Trophoblast cell (in vitro differentiated cells and primary cell): ENCODE results near the gene KIF19.

Source experiments
- DNase-seq, 2 donors: peaks; one replicate each; pipeline ENCODE4 v3.0.0-alpha.2; 2016
- H2AFZ ChIP-seq: 2 replicates; pipeline ENCODE4 v1.6.1; 2013; ENCODE audit warnings: low read length, moderate library complexity, mild to moderate bottlenecking; ENCODE audit not compliant: insufficient read depth, poor library complexity
- H2AK5ac ChIP-seq: 2 replicates; pipeline ENCODE4 v1.6.1; 2013; ENCODE audit warnings: mild to moderate bottlenecking, low read length
- H2BK120ac ChIP-seq: 2 replicates; pipeline ENCODE4 v1.6.1; 2013; ENCODE audit warnings: low read length, mild to moderate bottlenecking, moderate library complexity; ENCODE audit not compliant: insufficient read depth, poor library complexity
- H2BK12ac ChIP-seq: 2 replicates; pipeline ENCODE4 v1.6.1; 2013; ENCODE audit warnings: mild to moderate bottlenecking, low read length, moderate library complexity
- H2BK5ac ChIP-seq: 2 replicates; pipeline ENCODE4 v1.6.1; 2013; ENCODE audit warnings: low read length, low read depth, moderate library complexity, mild to moderate bottlenecking; ENCODE audit not compliant: poor library complexity
- H3K14ac ChIP-seq: 2 replicates; pipeline ENCODE4 v1.6.1; 2013; ENCODE audit warnings: mild to moderate bottlenecking, low read length
- H3K18ac ChIP-seq: 2 replicates; pipeline ENCODE4 v1.6.1; 2013; ENCODE audit warnings: mild to moderate bottlenecking, low read length
- H3K23ac ChIP-seq: 2 replicates; pipeline ENCODE4 v1.6.1; 2013; ENCODE audit warnings: low read length
- H3K27ac ChIP-seq: 2 replicates; pipeline ENCODE4 v1.5.1; 2013; ENCODE audit warnings: low read depth, mild to moderate bottlenecking, inconsistent platforms, low read length, moderate library complexity
- H3K27me3 ChIP-seq: 2 replicates; pipeline ENCODE4 v1.6.1; 2013; ENCODE audit warnings: inconsistent platforms, mild to moderate bottlenecking, low read length, moderate library complexity; ENCODE audit not compliant: insufficient read depth
- H3K36me3 ChIP-seq, 2 experiments: 1 replicate in 1 of 2; 2 replicates in 1 of 2; pipeline ENCODE4 v1.6.1; 2013; ENCODE audit warnings: low read length in 2 of 2, mild to moderate bottlenecking in 2 of 2, moderate library complexity in 1 of 2; ENCODE audit not compliant: insufficient read depth in 2 of 2, control insufficient read depth in 1 of 2
- H3K4ac ChIP-seq: 2 replicates; pipeline ENCODE4 v1.6.1; 2013; ENCODE audit warnings: low read depth, mild to moderate bottlenecking, low read length, moderate library complexity
- H3K4me1 ChIP-seq, 2 experiments: 1 replicate in 1 of 2; 2 replicates in 1 of 2; pipeline ENCODE4 v1.6.1; 2013; ENCODE audit warnings: low read length in 2 of 2, mild to moderate bottlenecking in 2 of 2, moderate library complexity in 1 of 2; ENCODE audit not compliant: insufficient read depth in 2 of 2, control insufficient read depth in 1 of 2
- H3K4me2 ChIP-seq: 2 replicates; pipeline ENCODE4 v1.6.1; 2013; ENCODE audit warnings: inconsistent platforms, mild to moderate bottlenecking, low read length, moderate library complexity
- H3K4me3 ChIP-seq: 2 replicates; pipeline ENCODE4 v1.5.1; 2013; ENCODE audit warnings: mild to moderate bottlenecking, low read depth, low read length, inconsistent platforms
- H3K79me1 ChIP-seq: one replicate; pipeline ENCODE4 v1.6.1; 2013; ENCODE audit warnings: low read length
- H3K79me2 ChIP-seq: 2 replicates; pipeline ENCODE4 v1.6.1; 2013; ENCODE audit warnings: low read length, mild to moderate bottlenecking; ENCODE audit not compliant: control insufficient read depth, insufficient read depth, poor library complexity
- H3K9ac ChIP-seq: 2 replicates; pipeline ENCODE4 v1.6.1; 2013; ENCODE audit warnings: mild to moderate bottlenecking, low read length
- H3K9me3 ChIP-seq: 2 replicates; pipeline ENCODE4 v1.6.1; 2013; ENCODE audit warnings: low read depth, mild to moderate bottlenecking, control low read depth, inconsistent platforms, low read length; ENCODE audit not compliant: insufficient read depth
- H4K12ac ChIP-seq: 2 replicates; pipeline ENCODE4 v1.6.1; 2013; ENCODE audit warnings: low read depth, mild to moderate bottlenecking, low read length, moderate library complexity
- H4K8ac ChIP-seq: 2 replicates; pipeline ENCODE4 v1.6.1; 2013; ENCODE audit warnings: low read depth, mild to moderate bottlenecking, low read length, moderate library complexity
- H4K91ac ChIP-seq: one replicate; pipeline ENCODE4 v1.6.1; 2013; ENCODE audit warnings: low read depth, mild to moderate bottlenecking, low read length, moderate library complexity
- WGBS: extraction: QIAGEN DNeasy Blood & Tissue Kit; methylation state at CpG from one replicate; pipeline ENCODE4 v1.1.7; 2013; ENCODE audit warnings: missing lambda C conversion rate; ENCODE audit not compliant: insufficient read length, insufficient coverage; ENCODE audit errors: extremely low coverage; 5-methylcytosine and 5-hydroxymethylcytosine counted together

Gene KIF19

GRCh38 chr17:74380086-74380958 is 54.3 kb downstream of the KIF19 start:
- no peak overlapping the region for H2BK120ac ChIP-seq
- H2AFZ ChIP-seq: no peak overlapping the region
- no peak overlapping the region for H2BK12ac ChIP-seq
- H2AK5ac ChIP-seq: no peak overlapping the region
- no peaks in the 10 kb centered on the region for H3K79me2 ChIP-seq
- H3K9ac ChIP-seq: no peak overlapping the region
- no peak overlapping the region for H3K23ac ChIP-seq
- peak; percentile 52 to 64 for DNase-seq
- no peak overlapping the region for H4K91ac ChIP-seq
- H3K4ac ChIP-seq: no peak overlapping the region
- no CpG with 5 or more reads among the region's 17 CpGs for WGBS
- no peaks in the 10 kb centered on the region for H3K79me1 ChIP-seq
- H2BK5ac ChIP-seq: no peak overlapping the region
- no peak overlapping the region for H3K14ac ChIP-seq
- no peak overlapping the region for H4K8ac ChIP-seq
- no peak overlapping the region for H4K12ac ChIP-seq
- H3K4me1 ChIP-seq: peaks cover 9% of the 10 kb centered on the region in 2 experiments
- H3K4me3 ChIP-seq: no peak overlapping the region
- no peak overlapping the region for H3K18ac ChIP-seq
- H3K9me3 ChIP-seq: no peaks in the 10 kb centered on the region
- H3K27ac ChIP-seq: no peak overlapping the region
- no peaks in the 10 kb centered on the region for H3K27me3 ChIP-seq
- no peaks in the 10 kb centered on the region for H3K36me3 ChIP-seq
- no peak overlapping the region for H3K4me2 ChIP-seq

- H2AK5ac ChIP-seq: no peak overlapping the region
- no peak overlapping the region for H2AFZ ChIP-seq
- H4K12ac ChIP-seq: no peak overlapping the region
- no peak overlapping the region for H2BK12ac ChIP-seq
- H3K4me1 ChIP-seq: peaks cover 9% of the 10 kb centered on the region in 2 experiments
- H3K23ac ChIP-seq: no peak overlapping the region
- H2BK5ac ChIP-seq: no peak overlapping the region
- no peaks in the 10 kb centered on the region for H3K9me3 ChIP-seq
- no peak overlapping the region for H4K8ac ChIP-seq
- no peak overlapping the region for H3K4me2 ChIP-seq
- H3K36me3 ChIP-seq: no peaks in the 10 kb centered on the region
- no peaks in the 10 kb centered on the region for H3K79me1 ChIP-seq
- WGBS: no CpG with 5 or more reads among the region's 15 CpGs
- H3K4ac ChIP-seq: no peak overlapping the region
- no peak overlapping the region for H3K27ac ChIP-seq
- no peak overlapping the region for H3K18ac ChIP-seq
- no peaks in the 10 kb centered on the region for H3K27me3 ChIP-seq
- no peaks in the 10 kb centered on the region for H3K79me2 ChIP-seq
- no peak for DNase-seq
- H3K14ac ChIP-seq: no peak overlapping the region
- no peak overlapping the region for H3K4me3 ChIP-seq
- H4K91ac ChIP-seq: no peak overlapping the region
- peak overlapping the region; percentile 53 for H3K9ac ChIP-seq
- H2BK120ac ChIP-seq: no peak overlapping the region
Measured at GRCh38 chr17:74380959-74381808, 55.2 kb downstream of the KIF19 start.

GRCh38 chr17:74383141-74383540 is 57.1 kb downstream of the KIF19 start:
- WGBS: no CpG with 5 or more reads among the region's 5 CpGs

GRCh38 chr17:74385201-74385600 is 59.2 kb downstream of the KIF19 start:
- H3K4me3 ChIP-seq: no peak overlapping the region
- H2BK120ac ChIP-seq: no peak overlapping the region
- no peak overlapping the region for H3K27ac ChIP-seq
- H4K12ac ChIP-seq: no peak overlapping the region
- DNase-seq: no peak
- no peak overlapping the region for H4K8ac ChIP-seq
- no peaks in the 10 kb centered on the region for H3K36me3 ChIP-seq
- H2BK12ac ChIP-seq: no peak overlapping the region
- no CpG with 5 or more reads among the region's 3 CpGs for WGBS
- peaks cover 3% of the 10 kb centered on the region in 2 experiments for H3K4me1 ChIP-seq
- no peak overlapping the region for H3K18ac ChIP-seq
- no peaks in the 10 kb centered on the region for H3K79me1 ChIP-seq
- H3K14ac ChIP-seq: no peak overlapping the region
- no peak overlapping the region for H4K91ac ChIP-seq
- no peak overlapping the region for H2AFZ ChIP-seq
- no peaks in the 10 kb centered on the region for H3K27me3 ChIP-seq
- H3K79me2 ChIP-seq: no peaks in the 10 kb centered on the region
- no peak overlapping the region for H2BK5ac ChIP-seq
- H2AK5ac ChIP-seq: no peak overlapping the region
- H3K9ac ChIP-seq: no peak overlapping the region
- no peak overlapping the region for H3K4me2 ChIP-seq
- H3K9me3 ChIP-seq: no peaks in the 10 kb centered on the region
- no peak overlapping the region for H3K23ac ChIP-seq
- no peak overlapping the region for H3K4ac ChIP-seq

More at GRCh38 chr17:74383141-74383540, 57.1 kb downstream of the KIF19 start:
- no peak overlapping the region for H3K4me2 ChIP-seq
- H3K79me1 ChIP-seq: no peaks in the 10 kb centered on the region
- H4K12ac ChIP-seq: no peak overlapping the region
- DNase-seq: no peak
- no peak overlapping the region for H3K27ac ChIP-seq
- no peaks in the 10 kb centered on the region for H3K36me3 ChIP-seq
- no peaks in the 10 kb centered on the region for H3K27me3 ChIP-seq
- H3K14ac ChIP-seq: no peak overlapping the region
- no peak overlapping the region for H3K4me3 ChIP-seq
- H2BK12ac ChIP-seq: no peak overlapping the region
- no peak overlapping the region for H4K91ac ChIP-seq
- no peaks in the 10 kb centered on the region for H3K79me2 ChIP-seq
- H2AFZ ChIP-seq: no peak overlapping the region
- no peak overlapping the region for H4K8ac ChIP-seq
- peaks cover 9% of the 10 kb centered on the region in 2 experiments for H3K4me1 ChIP-seq
- no peak overlapping the region for H2AK5ac ChIP-seq
- H3K9me3 ChIP-seq: no peaks in the 10 kb centered on the region
- H2BK120ac ChIP-seq: no peak overlapping the region
- H3K9ac ChIP-seq: no peak overlapping the region
- H3K18ac ChIP-seq: no peak overlapping the region
- no peak overlapping the region for H2BK5ac ChIP-seq
- H3K23ac ChIP-seq: no peak overlapping the region
- H3K4ac ChIP-seq: no peak overlapping the region
